Posterior vena cava (tissue), 2 donors: ENCODE results near the gene CCBE1. TPM values are rescaled to one million over a fixed set of nuclear protein-coding genes. Genes with fewer than 3 reads are reported as not detected.

Experiments
- DNase-seq: peaks from one replicate; pipeline ENCODE4 v3.0.0-alpha.2; 2020; ENCODE audit warnings: low spot score
- intact Hi-C, 2 donors: fragments of 100-400 bp; cut with DNase I; formaldehyde crosslinking; loops; one replicate each; pipeline versions ENCODE4 v1.14.1 to v1.14.2; 2022 to 2023
- total RNA-seq, 2 donors: library from RNA; stranded (reverse); fragmentation: NEBNext Ultra II Directional; extraction: Animal tissue kit (Norgen Biotek cat#: 25700); gene quantifications; one replicate each; pipeline ENCODE4 v1.2.1, GENCODE V29; 2021
- donor health status: DM: yes; HTN: yes; CAD: no.
- donor health status: DM: yes; HTN: yes; CAD: no.

Gene CCBE1
- total RNA-seq, 2 donors from 2014 or later, result 2.1 to 3.0 TPM

DNA sequence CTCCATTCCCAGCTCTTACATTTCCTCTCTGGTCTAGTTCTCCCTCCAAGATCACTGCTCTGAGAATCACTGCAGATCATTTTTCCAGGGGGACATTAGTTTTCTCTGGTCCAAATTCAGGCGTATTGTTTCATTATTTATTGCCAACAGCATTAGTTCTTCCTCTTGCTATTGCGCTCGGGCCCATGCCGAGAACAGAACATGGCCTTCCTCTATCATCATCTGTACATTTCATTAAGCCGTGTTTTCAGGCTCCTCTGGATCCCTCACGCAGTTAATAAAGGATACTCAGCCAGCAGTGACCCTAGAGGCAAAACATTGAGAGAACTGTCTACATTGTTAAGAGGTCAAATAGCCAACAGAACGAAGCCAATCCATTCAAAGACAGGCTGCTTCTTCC is 63.9 kb downstream of the CCBE1 start:
- DNase-seq, result no peak
- intact Hi-C loops, result no loop called here

GRCh38 chr18:59631583-59632181 is 65.5 kb downstream of the CCBE1 start:
- no peak for DNase-seq
- intact Hi-C loops, result no loop called here

DNA sequence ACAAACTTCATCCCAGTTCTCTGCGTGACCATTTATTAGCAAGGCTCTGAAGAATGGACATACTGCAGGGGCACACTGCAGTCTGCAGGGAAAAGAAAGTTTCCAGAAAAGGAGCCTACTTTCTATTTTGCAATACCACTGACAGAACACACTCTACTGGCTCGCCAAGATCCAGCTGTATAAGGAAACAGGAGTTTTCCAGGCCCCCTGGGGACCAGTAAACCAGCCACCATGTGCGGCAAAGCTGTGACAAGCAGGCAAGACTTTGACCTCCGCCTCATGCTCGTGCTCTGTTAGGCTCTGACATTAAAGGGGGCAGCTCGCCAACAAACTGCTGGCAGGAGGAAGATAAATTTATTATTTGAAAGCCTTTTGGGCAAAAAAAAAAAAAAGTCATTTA is 67.3 kb downstream of the CCBE1 start:
- intact Hi-C loops, result loop anchor here in 1 of 2 donors (10.0 kb wide), 2 partner anchors 65 to 185 kb away; partner anchors contain the start of gene CCBE1
- peak; percentile 83 for DNase-seq

- intact Hi-C loops, result loop anchor here in 1 of 2 donors (10.0 kb wide), 2 partner anchors 66 to 186 kb away; partner anchors contain the start of gene CCBE1
- no peak for DNase-seq
Observed at GRCh38 chr18:59628995-59629394, 68.2 kb downstream of the CCBE1 start.

- DNase-seq, result no peak
- intact Hi-C loops, result loop anchor here in 1 of 2 donors (10.0 kb wide), 2 partner anchors 67 to 187 kb away; partner anchors contain the start of gene CCBE1
Observed at GRCh38 chr18:59627414-59627813, 69.8 kb downstream of the CCBE1 start.

GRCh38 chr18:59624369-59624765 is 72.9 kb downstream of the CCBE1 start:
- DNase-seq, result no peak
- intact Hi-C loops, result loop anchor here in 1 of 2 donors (10.0 kb wide), 2 partner anchors 70 to 190 kb away; partner anchors contain the start of gene CCBE1

GRCh38 chr18:59623456-59624368 is 73.5 kb downstream of the CCBE1 start:
- DNase-seq, result no peak
- intact Hi-C loops, result loop anchor here in 1 of 2 donors (10.0 kb wide), 2 partner anchors 71 to 191 kb away; partner anchors contain the start of gene CCBE1

GRCh38 chr18:59621027-59621426 is 76.2 kb downstream of the CCBE1 start:
- DNase-seq, result no peak
- intact Hi-C loops, result loop anchor here in 1 of 2 donors (10.0 kb wide), 2 partner anchors 74 to 194 kb away; partner anchors contain the start of gene CCBE1

DNA sequence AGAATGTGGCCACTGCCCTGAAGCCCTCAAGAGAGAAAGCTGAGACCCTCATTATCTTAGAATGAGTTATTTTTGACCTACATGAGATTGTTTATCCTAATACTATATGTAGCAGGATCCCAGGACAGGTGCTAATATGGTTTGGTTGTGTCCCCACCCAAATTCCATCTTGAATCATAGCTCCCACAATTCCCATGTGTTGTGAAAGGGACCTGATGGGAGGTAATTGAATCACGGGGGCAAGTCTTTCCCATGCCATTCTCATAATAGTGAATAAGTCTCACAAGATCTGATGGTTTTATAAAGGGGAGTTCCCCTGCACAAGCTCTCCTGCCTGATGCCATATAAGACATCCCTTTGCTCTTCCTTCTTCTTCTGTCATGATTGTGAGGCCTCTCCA is 76.8 kb downstream of the CCBE1 start:
- DNase-seq, result no peak
- intact Hi-C loops, result loop anchor here in 1 of 2 donors (10.0 kb wide), 2 partner anchors 74 to 194 kb away; partner anchors contain the start of gene CCBE1

DNA sequence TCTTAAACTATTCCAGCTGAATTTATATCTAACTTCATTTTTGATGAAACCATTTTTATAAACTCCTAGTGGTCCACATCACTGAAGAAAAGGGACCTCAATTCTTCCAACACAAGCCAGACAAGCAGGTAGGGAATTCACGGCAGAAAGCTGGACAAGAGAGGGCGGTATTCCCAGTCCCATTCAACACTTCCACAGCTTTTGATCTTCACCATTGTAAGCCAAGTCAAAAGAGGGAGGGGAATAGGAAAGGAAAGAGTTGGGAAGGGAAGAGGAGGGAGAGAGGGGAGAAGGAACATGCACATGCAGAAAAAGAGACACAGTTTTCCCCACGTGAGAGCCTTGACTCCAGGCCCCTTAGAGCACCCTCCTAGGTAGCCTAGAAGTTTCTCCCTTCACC is 77.4 kb downstream of the CCBE1 start:
- intact Hi-C loops, result loop anchor here in 1 of 2 donors (10.0 kb wide), 2 partner anchors 75 to 195 kb away; partner anchors contain the start of gene CCBE1
- DNase-seq, result no peak

DNA sequence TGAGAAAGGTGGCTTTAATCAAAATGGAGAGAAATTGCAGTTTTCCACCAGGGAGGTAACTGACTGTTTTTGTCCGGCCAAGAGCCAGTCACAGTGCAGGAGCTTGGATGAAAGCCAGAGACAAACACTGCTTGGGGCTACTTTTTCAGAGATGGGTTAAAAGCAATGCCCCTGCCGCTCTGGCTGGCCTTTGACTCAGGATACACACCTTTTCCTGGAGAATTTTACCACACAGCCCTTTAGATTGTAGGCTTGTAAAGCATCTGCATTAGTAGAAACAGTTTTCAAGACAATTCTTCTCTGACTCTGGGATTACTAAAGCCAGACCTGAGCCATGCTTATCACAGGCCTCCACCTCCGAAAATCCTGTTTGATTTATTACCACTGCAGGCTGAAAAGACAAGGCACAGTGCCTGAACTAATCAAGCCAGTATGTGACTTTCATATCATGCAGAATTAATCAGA is 79.7 kb downstream of the CCBE1 start:
- DNase-seq, result no peak
- intact Hi-C loops, result no loop called here

DNA sequence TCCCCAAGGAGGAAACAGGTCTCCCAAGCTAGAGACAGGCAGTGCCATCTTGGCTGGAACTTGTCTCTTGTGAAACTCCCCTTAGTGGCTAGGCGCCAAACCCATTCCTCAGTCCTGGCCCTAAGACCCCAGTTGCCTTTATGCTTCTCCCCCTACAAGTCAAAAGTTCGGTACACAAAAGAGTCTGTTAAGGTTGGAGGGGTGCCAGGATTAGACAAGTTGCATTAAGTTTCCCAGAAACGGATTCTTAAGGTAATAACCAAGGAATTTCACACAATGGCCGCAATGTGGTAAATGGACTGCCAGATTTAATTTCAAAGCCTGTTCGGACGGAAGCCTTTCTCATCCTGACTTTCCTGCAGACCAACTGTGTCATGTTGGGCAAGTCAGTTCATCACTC is 80.7 kb downstream of the CCBE1 start:
- intact Hi-C loops, result no loop called here
- DNase-seq, result no peak

DNA sequence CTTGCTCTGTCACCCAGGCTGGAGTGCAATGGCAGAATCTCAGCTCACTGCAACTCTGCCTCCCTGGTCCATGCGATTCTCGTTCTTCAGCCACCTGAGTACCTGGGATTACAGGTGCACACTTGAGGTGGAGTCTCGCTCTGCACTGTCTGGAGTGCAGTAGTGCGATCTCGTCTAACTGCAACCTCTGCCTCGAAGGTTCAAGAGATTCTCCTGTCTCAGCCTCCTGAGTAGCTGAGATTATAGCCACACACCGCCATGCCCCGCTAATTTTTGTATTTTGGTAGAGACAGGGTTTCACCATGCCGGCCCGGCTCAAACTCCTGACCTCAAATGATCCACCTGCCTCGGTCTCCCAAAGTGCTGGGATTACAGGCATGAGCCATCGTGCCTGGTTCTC is 83.3 kb downstream of the CCBE1 start:
- intact Hi-C loops, result no loop called here

GRCh38 chr18:59612381-59612780 is 84.8 kb downstream of the CCBE1 start:
- intact Hi-C loops, result no loop called here
- DNase-seq, result no peak

More for the DNA sequence above, 83.3 kb downstream of the CCBE1 start:
- no peak for DNase-seq

DNA sequence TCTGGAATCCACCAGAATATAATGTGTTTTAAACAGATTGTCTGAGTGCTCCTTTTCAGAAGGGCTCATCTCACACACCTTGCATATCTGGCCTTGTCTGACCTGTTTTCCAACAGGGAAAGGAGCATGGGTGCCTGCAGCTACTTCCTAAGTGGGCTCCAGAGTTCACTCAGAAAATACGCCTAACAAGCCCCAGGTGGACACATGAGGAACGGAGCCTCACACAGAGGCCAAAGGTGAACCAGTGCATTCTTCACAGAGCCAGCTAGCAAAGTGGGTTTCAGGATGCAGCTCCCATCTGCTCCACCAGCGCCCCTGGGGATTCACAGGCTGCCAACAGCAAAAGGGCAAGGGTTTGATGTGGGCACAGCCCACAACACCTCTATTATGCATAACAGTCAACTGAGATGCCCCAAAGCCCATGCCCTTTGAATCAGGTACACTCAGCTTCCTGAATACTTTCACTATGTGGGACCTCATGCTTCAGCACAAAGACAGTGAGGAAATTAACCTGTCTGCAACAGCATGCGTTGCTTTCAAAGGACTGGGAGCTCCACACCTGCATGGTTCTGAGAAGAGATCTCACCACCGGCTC is 86.6 kb downstream of the CCBE1 start:
- no peak for DNase-seq
- intact Hi-C loops, result no loop called here

GRCh38 chr18:59609654-59610053 is 87.6 kb downstream of the CCBE1 start:
- DNase-seq, result no peak
- intact Hi-C loops, result no loop called here

DNA sequence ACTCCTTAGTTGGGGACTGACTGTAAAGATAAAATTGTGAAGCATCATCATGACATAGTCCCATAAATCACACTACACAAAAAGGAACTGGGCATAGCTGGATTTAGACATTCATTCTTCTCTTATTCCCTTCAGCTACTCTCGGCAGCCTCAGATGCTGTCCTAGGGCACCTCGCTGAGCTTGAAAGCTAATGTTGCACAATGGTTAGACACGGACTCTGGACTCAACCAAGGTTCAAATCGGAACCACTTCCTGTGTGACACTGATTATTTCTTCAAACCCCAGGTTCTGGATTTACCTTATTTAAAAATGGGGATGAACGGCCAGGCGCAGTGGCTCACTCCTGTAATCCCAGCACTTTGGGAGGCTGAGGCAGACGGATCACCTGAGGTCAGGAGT is 89.8 kb downstream of the CCBE1 start:
- DNase-seq, result no peak
- intact Hi-C loops, result no loop called here

DNA sequence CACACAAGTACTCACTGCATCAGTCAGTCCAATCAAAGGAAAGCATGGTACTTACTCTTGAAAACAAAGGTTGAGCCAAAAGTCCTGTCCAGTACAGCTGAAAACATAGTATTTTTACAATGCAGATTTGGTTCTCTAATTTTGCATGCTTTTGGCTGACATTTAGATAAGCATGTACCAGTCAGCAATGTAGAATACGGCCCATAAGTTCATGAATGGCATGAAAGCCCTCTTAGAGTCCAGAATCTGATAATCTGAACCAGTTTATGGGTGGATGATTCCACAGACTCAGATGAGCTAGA is 90.2 kb downstream of the CCBE1 start:
- no peak for DNase-seq
- intact Hi-C loops, result no loop called here

GRCh38 chr18:59606193-59607077 is 90.8 kb downstream of the CCBE1 start:
- no peak for DNase-seq
- intact Hi-C loops, result no loop called here
